HPDE6-E6E7 (cell line): Measurements from ENCODE around the gene LRRC74B.
"Not testable (repeated sequence)": the region's sequence is repeated elsewhere in the genome, so short reads cannot be mapped to it uniquely, and the experiment has no call there.

Experiments
- DNase-seq: peaks from one replicate; pipeline ENCODE4 v3.0.0; 2011; ENCODE audit warnings: missing footprints; ENCODE audit errors: extremely low spot score

Gene LRRC74B

DNA sequence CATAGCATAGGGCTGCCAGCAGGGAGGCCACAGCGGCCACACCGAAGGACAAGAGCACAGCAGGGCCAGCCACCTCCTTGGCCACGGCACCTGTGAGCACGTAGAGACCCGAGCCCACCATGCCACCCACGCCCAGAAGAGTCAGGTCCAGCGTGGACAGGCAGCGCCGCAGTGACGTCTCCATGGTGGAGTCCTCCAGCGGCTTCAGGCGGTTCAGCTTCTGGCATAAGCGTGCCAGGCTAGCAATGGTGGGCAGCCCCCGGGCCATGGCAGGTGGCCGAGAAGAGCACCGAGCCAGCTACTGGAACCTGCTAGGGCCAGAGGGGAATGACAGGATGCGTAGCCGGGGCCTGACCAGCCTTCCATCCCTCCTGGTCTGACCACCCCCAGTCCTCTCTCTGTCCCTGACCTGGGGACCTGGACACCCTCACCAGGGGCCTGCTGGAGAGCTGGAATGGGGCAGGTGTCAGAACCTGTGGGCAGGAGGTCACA lies 14.2 kb upstream of the LRRC74B start:
- DNase-seq, result no peak

DNA sequence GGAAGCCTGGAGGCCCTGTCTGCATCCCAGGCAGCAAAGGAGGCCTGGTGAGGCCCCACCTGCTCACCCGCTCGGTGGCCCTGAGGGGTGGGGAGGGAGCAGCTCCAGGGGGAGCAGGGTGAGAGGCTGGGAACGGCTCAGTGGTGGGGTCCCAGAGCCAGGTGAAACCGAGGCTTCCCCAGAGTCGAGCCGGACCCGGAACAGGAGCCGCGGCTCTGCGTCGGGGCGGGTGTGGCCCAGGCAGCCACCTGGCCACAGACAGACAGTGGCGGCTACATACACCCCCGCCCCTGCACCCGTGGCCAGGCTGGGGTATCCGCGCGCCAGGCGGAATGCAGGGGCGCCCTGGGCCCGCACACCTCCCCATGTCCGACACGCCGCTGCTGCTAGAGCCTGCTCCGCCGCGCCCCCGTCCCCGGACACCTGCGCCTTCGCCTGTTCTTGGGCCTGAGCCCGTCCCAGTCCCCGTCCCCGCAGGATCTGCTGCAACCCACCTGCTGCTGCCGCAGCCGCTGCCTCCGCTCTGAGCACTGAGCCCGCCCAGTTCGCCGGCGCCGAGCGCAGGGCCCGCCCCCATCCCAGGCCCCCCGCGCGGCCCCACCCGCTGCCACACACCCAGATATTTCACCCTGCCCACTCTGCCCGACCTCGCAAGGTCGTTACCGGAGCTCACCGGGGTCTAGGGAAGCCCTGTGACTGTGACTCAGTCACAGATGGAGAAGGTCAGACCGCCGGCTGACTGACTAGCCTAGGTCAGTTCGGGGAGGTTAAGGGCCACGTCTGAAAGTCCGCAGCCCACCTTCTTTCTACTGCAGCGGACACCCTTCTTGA lies 13.5 kb upstream of the LRRC74B start, which contains the start of gene SLC7A4:
Gene SLC7A4 (minus strand): TSS at position 525 of the 831 bp plus-strand sequence. CDS start 749 bp downstream, outside the sequence.
- no peak for DNase-seq

DNA sequence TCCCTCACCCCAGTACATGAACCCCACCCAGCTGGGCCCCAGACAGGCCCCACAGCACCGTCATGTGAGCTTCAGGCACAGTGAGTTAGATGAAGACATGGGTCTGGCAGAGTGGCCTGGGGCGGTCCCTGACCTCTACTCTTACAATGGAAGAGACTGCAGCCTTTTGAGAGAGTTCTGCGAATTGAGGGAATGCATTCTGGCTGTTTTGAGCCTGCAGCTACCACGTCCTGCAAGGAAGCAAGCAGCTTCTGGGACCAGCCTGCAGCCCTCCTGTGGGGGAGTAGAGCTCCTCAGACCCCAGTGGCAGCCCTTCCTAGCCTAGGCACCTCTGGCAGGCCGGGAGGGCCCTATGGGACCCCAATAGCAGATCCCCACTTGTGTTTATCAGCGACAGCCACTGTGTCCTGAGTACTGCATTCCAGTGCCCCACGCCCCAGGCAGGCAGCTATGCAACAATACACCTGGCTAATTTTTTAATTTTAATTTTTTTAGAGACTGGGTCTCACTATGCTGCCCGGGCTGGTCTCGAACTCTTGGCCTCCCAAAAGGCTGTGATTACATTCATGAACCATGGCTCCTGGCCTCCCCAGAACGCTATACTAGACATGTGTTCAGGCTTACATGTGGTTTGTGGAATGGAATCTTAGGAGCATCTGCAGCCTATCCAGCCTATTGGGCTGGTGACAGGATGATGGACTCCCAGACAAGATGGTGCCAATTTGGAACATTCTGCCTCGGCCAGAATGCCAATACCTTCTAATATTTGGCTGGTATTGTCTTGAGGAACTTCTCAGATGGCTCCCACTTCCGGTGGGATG lies 12.7 kb upstream of the LRRC74B start:
- no peak for DNase-seq

DNA sequence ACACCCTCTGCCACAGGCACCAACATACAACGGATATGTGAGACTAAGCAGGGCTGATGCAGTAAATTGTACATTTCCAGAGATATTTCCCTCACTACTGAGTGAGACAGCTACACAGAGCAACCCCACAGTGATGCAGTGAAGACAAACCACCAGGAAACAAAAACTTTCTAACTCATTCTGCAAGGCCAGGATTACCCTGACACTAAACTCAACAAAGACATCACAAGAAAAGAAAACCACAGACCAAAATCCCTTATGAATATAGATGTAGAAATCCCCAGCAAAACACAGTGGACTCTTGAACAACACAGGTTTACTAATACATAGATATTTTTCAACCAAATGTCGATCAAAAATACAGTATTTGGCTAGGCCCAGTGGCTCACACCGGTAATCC lies 11.9 kb upstream of the LRRC74B start:
- no peak for DNase-seq

DNA sequence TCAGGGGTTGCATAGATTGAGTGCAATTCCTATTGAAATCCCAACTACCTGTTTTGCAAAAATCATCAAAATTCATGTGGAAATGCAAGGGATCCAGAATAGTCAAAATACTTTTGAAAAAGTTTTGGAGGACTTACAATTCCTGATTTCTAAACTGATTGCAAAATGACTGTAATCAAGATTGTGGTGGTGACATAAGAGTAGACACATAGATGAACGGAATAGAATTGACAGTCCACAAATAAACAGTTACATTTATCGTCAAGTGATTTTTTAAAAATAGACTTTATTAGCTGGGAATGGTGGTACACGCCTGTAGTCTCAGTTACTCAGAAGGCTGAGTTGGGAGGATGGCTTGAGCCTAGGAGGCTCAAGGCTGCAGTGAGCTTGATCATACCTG lies 10.8 kb upstream of the LRRC74B start:
- no peak for DNase-seq

DNA sequence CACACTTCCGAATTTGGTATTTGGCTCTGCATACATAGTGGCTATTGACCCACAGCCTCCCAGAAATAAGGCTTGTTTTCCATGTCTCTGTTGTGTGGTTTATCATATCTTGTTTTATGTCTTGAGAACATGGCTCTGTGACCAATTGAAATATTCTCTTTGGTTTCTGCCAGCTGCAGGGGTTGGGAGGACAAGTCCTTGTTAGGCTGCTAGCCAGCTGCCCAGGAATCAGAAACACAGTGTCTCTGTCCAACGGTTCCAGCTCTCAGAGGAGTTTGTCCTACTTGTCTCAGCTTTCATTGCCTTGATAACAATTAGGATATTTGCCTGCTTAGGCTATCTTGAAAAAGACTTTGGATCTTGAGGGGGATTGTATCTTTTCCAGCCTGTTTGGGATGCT lies 7.3 kb upstream of the LRRC74B start:
- DNase-seq, result no peak

DNA sequence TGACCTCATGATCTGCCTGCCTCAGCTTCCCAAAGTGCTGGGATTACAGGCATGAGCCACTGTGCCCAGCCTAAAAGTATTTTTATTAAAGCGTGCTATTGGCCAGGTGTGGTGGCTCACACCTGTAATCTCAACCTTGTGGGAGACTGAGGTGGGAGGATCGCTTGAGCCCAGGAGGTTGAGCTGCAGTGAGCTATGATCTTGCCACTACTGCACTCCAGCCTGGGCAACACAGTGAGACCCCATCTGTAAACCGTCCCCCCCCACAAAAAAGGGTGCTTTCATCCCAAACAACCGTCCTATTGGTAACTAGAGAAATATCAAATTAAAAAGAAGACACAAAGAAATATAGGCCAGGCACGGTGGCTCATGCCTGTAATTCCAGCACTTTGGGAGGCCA lies 6.6 kb upstream of the LRRC74B start:
- not testable (repeated sequence) for DNase-seq

DNA sequence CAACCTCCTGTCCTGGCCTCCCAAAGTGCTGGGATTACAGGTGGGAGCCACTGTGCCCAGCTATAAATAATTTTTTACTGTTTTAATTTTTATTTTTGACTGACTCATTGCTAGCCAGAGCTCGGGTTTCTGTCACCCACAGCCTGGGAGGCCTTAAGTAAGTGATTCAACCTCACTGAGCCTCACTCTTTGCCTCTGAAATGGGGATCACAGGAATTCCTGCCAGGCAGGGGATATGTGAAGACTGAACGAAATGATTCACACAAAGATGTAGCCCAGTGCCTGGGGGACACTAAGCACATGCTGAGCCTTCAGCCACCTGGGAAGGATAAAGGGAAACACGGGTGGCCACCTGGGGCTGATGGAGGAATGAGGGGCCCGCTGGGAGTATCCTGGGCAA lies 3.8 kb upstream of the LRRC74B start:
- DNase-seq, result no peak

DNA sequence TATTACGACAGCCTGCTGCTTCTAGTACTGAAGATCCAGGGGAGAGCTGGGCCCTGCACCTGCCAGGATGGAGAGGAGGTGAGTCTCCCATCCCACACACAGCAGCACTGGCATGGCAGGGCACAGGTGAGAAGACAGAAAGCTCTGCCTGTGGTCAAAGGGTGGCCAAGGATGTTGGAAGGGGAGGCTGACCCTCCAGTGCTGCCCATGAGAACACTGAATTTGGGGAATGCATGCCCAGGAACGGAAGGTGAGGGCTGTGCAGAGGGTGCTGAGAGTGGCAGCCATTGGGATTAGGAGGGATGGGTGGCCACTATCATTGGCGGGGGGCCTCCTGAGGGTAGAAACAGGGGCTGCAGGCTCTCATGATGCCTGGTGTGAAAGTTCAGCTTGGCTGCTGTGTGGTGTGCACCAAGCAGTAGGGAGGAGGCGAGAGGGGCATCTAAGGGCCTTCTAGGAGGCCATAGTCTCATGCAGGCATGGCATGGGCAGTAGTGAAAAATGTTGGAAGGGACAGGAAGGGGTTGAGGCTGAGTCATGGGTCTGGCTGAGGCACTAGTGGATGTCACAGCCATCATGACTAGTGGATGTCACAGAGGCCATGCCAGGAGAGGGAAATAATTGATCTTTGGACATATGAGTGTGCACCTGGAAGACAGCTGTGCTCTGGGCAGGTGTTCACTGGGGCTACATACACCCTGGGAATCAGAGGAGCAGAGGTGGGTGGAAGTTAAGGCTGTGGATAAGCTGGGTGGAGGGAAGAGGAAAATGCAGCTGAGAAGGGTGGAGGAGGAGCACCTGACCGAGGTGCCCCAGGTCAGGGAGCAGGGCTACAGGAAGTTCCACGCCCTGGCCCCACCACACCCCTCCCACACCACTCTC lies 2.5 kb upstream of the LRRC74B start:
- no peak for DNase-seq

DNA sequence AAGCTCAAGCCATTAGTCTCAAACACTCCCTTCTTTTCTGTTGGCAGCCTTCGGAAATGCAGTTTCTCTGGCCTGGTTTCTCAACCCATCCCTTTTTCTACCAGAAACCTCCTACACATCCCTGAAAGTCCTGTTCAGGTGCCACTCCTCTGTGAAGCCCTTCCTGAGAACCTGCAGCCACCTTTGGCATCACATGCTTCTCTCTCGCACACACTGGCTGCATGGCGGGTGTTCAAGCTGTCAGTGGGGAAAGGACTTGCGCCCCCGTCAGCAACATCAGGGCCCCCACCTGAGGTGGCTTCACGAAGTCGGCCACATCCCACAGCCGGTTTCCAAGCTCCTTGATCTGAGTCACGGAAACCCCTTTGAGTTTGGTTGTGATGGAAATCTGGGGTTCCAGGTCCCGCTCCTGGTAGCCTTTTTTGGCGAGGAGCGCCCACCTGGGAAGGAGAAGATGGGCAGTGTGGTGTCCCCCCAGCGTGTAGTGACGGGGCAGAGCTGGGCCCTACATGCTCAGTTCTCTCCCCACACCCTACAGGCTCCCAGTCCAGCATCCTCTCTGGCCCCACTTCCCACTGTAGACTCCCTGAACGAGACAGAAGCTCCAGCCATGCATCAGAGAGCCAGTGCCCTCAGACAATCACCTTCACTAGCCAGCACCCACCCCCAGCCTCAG lies 1.7 kb upstream of the LRRC74B start:
- DNase-seq, result no peak

DNA sequence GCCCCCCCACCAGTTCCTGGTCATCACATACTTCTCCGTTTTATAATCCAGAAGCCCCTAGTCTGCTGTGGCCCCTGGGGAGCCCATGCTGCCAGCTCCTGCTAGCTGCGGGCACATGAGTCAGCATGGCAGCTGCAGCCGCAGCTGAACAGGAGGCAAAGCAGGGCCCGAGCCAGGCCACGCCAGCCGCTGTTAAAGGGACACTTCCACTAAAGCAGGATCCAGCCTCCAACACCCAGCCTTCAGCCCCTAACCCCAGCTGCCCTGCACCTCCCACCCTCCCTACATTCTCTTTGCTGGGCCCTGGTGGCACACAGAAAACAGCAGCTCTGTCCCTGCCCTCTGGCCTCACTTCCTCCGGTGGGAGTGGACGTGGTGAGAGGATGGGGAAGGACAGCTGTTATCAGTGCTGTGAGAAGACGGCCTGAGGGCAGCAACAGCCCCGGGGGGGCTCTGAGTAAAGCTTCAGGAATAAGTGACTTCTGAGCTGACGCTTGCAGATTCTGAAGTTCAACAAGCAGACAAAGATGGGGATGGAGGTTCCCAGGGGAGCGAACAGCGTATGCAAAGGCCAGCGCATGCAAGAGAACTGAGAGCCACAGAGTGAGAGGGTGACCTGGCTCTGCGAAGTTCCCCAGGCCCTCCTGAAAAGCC lies 688 bp upstream of the LRRC74B start:
- DNase-seq, result no peak

DNA sequence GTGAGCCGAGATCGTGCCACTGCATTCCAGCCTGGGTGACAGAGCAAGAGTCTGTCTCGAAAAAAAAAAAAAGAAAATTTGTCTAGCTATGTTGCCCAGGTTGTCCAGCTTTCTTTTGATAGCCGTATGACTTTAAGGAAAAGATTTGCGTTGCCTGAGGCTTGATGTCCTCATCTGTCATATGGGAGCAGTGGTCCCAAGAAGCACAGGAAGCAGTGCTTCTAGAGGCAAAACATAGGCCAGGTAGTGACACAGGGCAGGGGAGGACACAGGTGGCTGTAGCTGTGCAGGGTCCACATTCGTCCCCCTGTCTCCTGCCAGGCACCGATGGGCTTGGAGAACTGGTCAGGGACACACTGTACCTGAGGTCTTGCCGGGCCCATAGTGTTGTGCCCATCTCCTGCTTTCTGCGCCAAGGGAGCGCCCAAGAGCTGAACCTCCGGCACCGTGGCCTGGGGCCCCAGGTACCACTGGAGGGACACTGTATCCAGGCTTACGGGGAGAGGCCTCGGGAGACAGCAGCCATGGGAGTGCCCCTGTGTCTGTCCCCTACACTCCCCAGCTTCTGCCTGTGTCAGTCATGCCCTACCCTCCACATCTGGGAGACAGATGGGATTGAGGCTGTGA lies 1.4 kb downstream of the LRRC74B start:
- DNase-seq, result no peak

DNA sequence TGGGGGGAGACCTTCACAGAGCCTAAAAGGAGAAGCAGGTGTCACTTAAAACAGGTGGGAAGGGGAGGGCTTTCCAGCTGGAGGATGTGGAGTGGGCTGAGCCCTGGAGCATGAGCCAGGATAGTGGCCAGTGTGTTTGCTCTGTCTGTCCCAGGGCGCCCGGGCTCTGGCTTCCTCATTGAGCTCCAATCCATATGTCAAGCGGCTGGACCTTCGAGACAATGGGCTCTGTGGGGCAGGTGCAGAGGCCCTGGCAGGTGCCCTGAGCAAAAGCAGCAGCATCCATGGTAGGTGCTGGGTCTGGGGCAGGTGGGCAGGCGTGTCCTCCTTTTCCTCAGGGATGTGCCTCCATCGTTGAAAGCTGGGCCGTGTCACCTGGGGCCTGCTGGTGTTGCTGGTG lies 2.0 kb downstream of the LRRC74B start:
- DNase-seq, result no peak

DNA sequence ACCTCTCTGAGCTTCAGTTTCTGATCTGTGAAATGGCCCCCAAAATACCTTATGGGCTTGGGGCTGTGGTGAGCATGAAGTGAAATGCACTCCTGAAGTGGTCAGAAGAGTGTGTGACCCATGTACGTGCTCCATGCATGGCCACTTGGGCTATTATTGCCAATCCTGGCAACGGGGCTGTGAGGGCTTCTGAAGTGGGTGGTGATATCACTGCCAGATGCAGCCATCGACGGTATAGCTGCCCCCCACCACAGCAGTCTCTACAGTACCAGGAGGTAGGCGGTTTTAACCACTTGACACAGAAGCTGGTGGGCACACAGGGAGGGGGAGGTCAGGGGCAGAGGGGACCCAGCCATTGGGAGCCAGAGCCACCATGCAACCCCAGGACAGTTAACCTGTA lies 2.7 kb downstream of the LRRC74B start:
- DNase-seq, result not testable (repeated sequence)

DNA sequence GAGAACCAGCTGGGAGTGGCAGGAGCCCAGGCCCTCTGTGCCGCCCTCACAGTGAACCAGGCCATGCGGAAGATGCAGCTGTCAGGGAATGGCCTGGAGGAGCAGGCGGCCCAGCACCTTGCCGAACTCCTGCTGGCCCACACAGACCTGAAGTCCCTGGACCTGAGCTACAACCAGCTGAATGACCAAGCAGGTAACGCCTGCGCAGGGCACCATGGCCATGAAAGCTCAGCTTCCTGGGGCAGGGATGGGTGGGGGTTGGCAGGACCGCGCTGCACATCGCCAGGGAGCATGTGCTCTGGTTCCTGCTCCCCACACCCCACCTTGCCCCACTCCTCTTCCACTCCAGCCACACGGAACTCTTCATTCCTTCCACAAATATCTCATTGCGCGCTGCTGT lies 3.2 kb downstream of the LRRC74B start:
- not testable (repeated sequence) for DNase-seq

DNA sequence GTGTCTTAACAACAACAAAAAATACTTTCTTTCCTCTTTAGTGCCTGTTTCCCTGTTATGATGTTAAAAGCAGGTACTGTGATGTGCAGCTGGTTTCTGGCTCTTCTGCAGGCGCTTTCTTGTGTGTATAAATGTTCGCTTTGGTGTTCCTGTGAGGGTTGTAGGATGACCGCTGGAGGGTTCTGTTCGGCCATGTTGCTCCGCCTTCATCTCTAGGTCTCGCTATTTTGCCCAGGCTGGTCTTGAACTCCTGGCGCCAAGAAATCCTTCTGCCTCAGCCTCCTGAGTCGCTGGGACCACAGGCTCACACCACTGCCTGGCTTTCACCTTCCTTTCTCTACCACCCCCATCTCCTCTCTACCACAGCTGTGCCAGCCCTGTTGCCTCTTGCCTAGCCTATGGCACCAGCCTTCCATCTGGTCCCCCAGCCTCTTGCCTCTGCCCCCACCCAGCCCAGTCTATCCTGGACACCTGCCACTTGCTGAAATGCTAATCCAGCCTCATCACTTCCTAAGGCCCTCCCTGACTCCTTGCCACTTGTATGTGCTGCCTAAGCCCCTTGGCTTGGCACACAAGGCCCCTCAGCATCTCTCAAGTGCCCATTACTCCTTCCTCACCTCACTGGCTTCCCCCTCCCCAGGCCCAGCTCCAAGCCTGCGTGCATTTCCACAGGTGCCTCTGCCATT lies 5.5 kb downstream of the LRRC74B start:
- DNase-seq, result no peak

DNA sequence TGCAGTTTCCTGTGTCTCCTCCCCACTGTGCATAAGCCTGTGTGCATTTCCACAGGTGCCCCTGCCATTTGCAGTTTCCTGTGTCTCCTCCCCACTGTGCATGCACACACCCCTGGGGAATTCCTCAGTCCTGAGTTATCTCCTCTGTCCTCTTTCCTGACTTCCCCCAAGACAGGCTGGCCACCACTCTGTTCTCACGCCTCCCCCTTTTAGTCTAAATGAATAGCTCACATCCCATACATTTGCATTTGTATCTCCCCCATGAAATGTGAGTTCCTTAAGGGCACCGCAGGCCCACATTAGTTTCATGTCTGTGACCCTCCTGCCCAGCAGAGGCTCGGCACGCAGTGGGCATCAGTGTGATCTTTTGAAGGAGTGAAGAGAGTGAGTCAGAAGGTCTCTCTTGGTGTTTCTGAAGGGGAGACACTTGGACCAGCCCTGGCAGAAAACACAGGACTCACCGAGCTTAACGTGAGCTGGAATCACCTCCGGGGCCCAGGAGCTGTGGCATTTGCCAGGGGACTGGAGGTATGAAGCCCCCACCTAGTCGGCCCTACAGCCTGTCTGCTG lies 6.2 kb downstream of the LRRC74B start:
- DNase-seq, result no peak

DNA sequence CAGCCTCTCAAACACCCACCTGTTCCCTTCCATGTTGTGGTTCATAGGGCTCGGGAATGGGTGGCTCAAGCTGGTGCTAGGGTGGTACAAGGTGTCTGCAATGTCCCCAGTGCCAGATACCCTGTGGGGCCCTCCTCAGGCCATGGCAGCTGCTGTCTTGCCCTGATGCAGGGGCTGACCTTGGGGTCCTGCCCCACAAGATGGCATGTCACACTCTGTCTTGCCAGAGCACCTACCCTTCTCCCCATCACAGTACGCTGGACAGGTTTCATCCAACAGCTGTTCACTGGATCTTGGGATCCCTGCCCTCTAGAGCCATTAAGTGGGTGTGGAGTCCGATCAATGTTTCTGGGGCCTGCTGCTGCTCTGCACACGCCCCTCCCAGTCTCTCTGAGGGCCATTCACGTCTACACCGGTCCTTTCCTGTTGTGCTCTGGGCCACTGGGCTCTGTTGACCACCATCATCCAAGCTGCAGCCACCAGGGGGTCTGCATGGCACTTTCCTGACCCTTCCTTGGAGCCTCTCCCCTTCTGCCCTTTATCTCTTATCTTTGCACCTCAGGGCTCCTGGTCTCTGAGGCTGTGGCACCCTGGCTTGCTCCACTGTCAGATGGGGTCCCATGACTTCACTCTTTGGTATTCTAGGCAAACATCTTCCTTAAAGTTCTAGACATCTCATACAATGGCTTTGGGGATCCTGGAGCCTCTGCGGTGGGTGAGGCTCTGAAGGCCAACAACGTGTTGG lies 7.1 kb downstream of the LRRC74B start:
- DNase-seq, result no peak
